ENCODE measurements around the gene CLEC2B. TPM values are rescaled to one million over a fixed set of nuclear protein-coding genes. Genes with fewer than 3 reads are reported as not detected.
A peak's percentile ranks its signal among the peaks of the same experiment; 100 is the strongest.

Gene CLEC2B
- total RNA-seq, 1 experiment from 2014 or later, result not detected

- Histone ChIP-seq H3F3A (ENCODE audit: low read length, unreplicated experiment) (no peaks in the 10 kb centered on the region), H3K9me3 (ENCODE audit: low read length) (no peaks in the 10 kb centered on the region), H3K4me3 (ENCODE audit: low read length) (no peak overlapping the region), H2AFZ (ENCODE audit: low read length) (no peak overlapping the region), H4K20me1 (ENCODE audit: low read length) (no peaks in the 10 kb centered on the region), H3K27ac (ENCODE audit: low read length) (no peak overlapping the region), H3K27me3 (ENCODE audit: low read length) (no peaks in the 10 kb centered on the region; the same call in 1 of the 2 replicates), H3K4me2 (ENCODE audit: low read length) (no peak overlapping the region), H3K36me3 (ENCODE audit: low read depth, low read length) (no peaks in the 10 kb centered on the region), H3K79me2 (ENCODE audit: low read length) (no peaks in the 10 kb centered on the region), H3K4me1 (ENCODE audit: insufficient read depth, low read length) (peaks cover 13% of the 10 kb centered on the region; the same call in 1 of the 2 replicates), H3K9ac (ENCODE audit: low read length) (no peak overlapping the region), H3K9me2 (replicated peaks; ENCODE audit: low read length) (no peaks in the 10 kb centered on the region)
- intact Hi-C loops (cut with micrococcal nuclease), result no loop called here
- no TSS peak for BruUV-seq (replicated peaks)
- no peak for ATAC-seq
- TF ChIP-seq EZH2 (IDR thresholded peaks at IDR 0.05; ENCODE audit: low read length, unreplicated experiment) (no peak), EZH2phosphoT487 (IDR thresholded peaks at IDR 0.05; ENCODE audit: borderline replicate concordance, low read length) (no peak), CTCF (conservative IDR thresholded peaks at IDR 0.05; ENCODE audit: low read depth, low read length) (no peak)
- ChIA-PET POLR2A (ENCODE audit: unreplicated experiment) (no interaction called here), CTCF (no interaction called here)
- DNase-seq, result no peak
These were observed 3.6 kb upstream of the CLEC2B start for GRCh38 chr12:9872742-9873141.

- Histone ChIP-seq H3F3A (ENCODE audit: low read length, unreplicated experiment) (no peaks in the 10 kb centered on the region), H3K9ac (ENCODE audit: low read length) (no peak overlapping the region), H3K27me3 (ENCODE audit: low read length) (no peaks in the 10 kb centered on the region; the same call in 1 of the 2 replicates), H2AFZ (ENCODE audit: low read length) (no peak overlapping the region), H3K4me1 (ENCODE audit: insufficient read depth, low read length) (peaks cover 13% of the 10 kb centered on the region; the same call in 1 of the 2 replicates), H3K4me2 (ENCODE audit: low read length) (no peak overlapping the region), H4K20me1 (ENCODE audit: low read length) (no peaks in the 10 kb centered on the region), H3K9me2 (replicated peaks; ENCODE audit: low read length) (no peaks in the 10 kb centered on the region), H3K4me3 (ENCODE audit: low read length) (no peak overlapping the region), H3K27ac (ENCODE audit: low read length) (no peak overlapping the region), H3K36me3 (ENCODE audit: low read depth, low read length) (no peaks in the 10 kb centered on the region), H3K79me2 (ENCODE audit: low read length) (no peaks in the 10 kb centered on the region), H3K9me3 (ENCODE audit: low read length) (no peaks in the 10 kb centered on the region)
- no TSS peak for BruUV-seq (replicated peaks)
- intact Hi-C loops (cut with micrococcal nuclease), result no loop called here
- POLR2A ChIA-PET (ENCODE audit: unreplicated experiment), result no interaction called here
- ATAC-seq (no peak), DNase-seq (no peak)
- CTCF ChIA-PET, result no interaction called here
- no peak for TF ChIP-seq EZH2 (IDR thresholded peaks at IDR 0.05; ENCODE audit: low read length, unreplicated experiment)
- no peak for TF ChIP-seq EZH2phosphoT487 (IDR thresholded peaks at IDR 0.05; ENCODE audit: borderline replicate concordance, low read length)
These were observed 3.0 kb upstream of the CLEC2B start for GRCh38 chr12:9872162-9872561.

- CTCF ChIA-PET, result no interaction called here
- ATAC-seq, result no peak
- H4K20me1 ChIP-seq (ENCODE audit: low read length), result no peaks in the 10 kb centered on the region
- no peaks in the 10 kb centered on the region for H3F3A ChIP-seq (ENCODE audit: low read length, unreplicated experiment)
- H3K4me2 ChIP-seq (ENCODE audit: low read length), result peak overlapping the region; percentile 95
- no peaks in the 10 kb centered on the region for H3K9me2 ChIP-seq (replicated peaks; ENCODE audit: low read length)
- H3K4me3 ChIP-seq (ENCODE audit: low read length), result peak overlapping the region; percentile 70
- H3K27me3 ChIP-seq (ENCODE audit: low read length), result no peaks in the 10 kb centered on the region; the same call in 1 of the 2 replicates
- no peaks in the 10 kb centered on the region for H3K79me2 ChIP-seq (ENCODE audit: low read length)
- no peak overlapping the region; the same call in 1 of the 2 replicates for H2AFZ ChIP-seq (ENCODE audit: low read length)
- POLR2A ChIA-PET (ENCODE audit: unreplicated experiment), result no interaction called here
- no TSS peak for BruUV-seq (replicated peaks)
- TF ChIP-seq CTCF (conservative IDR thresholded peaks at IDR 0.05; ENCODE audit: low read depth, low read length) (no peak), EZH2 (IDR thresholded peaks at IDR 0.05; ENCODE audit: low read length, unreplicated experiment) (no peak), EZH2phosphoT487 (IDR thresholded peaks at IDR 0.05; ENCODE audit: borderline replicate concordance, low read length) (no peak)
- peak; percentile 3 for DNase-seq
- intact Hi-C loops (cut with micrococcal nuclease), result no loop called here
- no peak overlapping the region for H3K27ac ChIP-seq (ENCODE audit: low read length)
- no peaks in the 10 kb centered on the region for H3K9me3 ChIP-seq (ENCODE audit: low read length)
- H3K36me3 ChIP-seq (ENCODE audit: low read depth, low read length), result no peaks in the 10 kb centered on the region
- H3K9ac ChIP-seq (ENCODE audit: low read length), result no peak overlapping the region
- H3K4me1 ChIP-seq (ENCODE audit: insufficient read depth, low read length), result peaks cover 13% of the 10 kb centered on the region; the same call in 1 of the 2 replicates
These were observed 1.2 kb upstream of the CLEC2B start for GRCh38 chr12:9870286-9870866.
